Measurements from ENCODE around the gene PEX5L.

PEX5L gene

GRCh38 chr3:179935710-179936109, 101.0 kb downstream of the PEX5L start:
- TF ChIP-seq TAF1 (IDR thresholded peaks at IDR 0.05; ENCODE audit: borderline replicate concordance, insufficient read depth, low read length): no peak
- no peak for TF ChIP-seq POLR2AphosphoS5 (IDR thresholded peaks at IDR 0.05; ENCODE audit: low read depth, low read length)
- TF ChIP-seq SIN3A (IDR thresholded peaks at IDR 0.05; ENCODE audit: borderline replicate concordance, insufficient read depth, low read length): no peak
- no peak for TF ChIP-seq REST (IDR thresholded peaks at IDR 0.05; ENCODE audit: insufficient read depth in 1 of 2, low read depth in 2 of 2, low read length in 2 of 2)
- TF ChIP-seq FOXP2 (optimal IDR thresholded peaks at IDR 0.05; ENCODE audit: borderline replicate concordance, extremely low read depth, extremely low read length, insufficient read depth): no peak

GRCh38 chr3:179933914-179934313, 102.8 kb downstream of the PEX5L start:
- TF ChIP-seq POLR2AphosphoS5 (IDR thresholded peaks at IDR 0.05; ENCODE audit: low read depth, low read length): no peak

- TF ChIP-seq SIN3A (IDR thresholded peaks at IDR 0.05; ENCODE audit: borderline replicate concordance, insufficient read depth, low read length) (no peak), POLR2AphosphoS5 (IDR thresholded peaks at IDR 0.05; ENCODE audit: low read depth, low read length) (no peak), REST (IDR thresholded peaks at IDR 0.05; ENCODE audit: insufficient read depth in 1 of 2, low read depth in 2 of 2, low read length in 2 of 2) (no peak), TAF1 (IDR thresholded peaks at IDR 0.05; ENCODE audit: borderline replicate concordance, insufficient read depth, low read length) (no peak), FOXP2 (optimal IDR thresholded peaks at IDR 0.05; ENCODE audit: borderline replicate concordance, extremely low read depth, extremely low read length, insufficient read depth) (no peak)
Measured at GRCh38 chr3:179933080-179933479, 103.7 kb downstream of the PEX5L start.

GRCh38 chr3:179932674-179933073, 104.1 kb downstream of the PEX5L start:
- TF ChIP-seq REST (IDR thresholded peaks at IDR 0.05; ENCODE audit: insufficient read depth in 1 of 2, low read depth in 2 of 2, low read length in 2 of 2) (no peak), SIN3A (IDR thresholded peaks at IDR 0.05; ENCODE audit: borderline replicate concordance, insufficient read depth, low read length) (no peak), TAF1 (IDR thresholded peaks at IDR 0.05; ENCODE audit: borderline replicate concordance, insufficient read depth, low read length) (no peak), FOXP2 (optimal IDR thresholded peaks at IDR 0.05; ENCODE audit: borderline replicate concordance, extremely low read depth, extremely low read length, insufficient read depth) (no peak), POLR2AphosphoS5 (IDR thresholded peaks at IDR 0.05; ENCODE audit: low read depth, low read length) (no peak)

GRCh38 chr3:179929091-179929529, 107.6 kb downstream of the PEX5L start:
- TF ChIP-seq TAF1 (IDR thresholded peaks at IDR 0.05; ENCODE audit: borderline replicate concordance, insufficient read depth, low read length) (no peak), POLR2AphosphoS5 (IDR thresholded peaks at IDR 0.05; ENCODE audit: low read depth, low read length) (no peak)

- TF ChIP-seq FOXP2 (optimal IDR thresholded peaks at IDR 0.05; ENCODE audit: borderline replicate concordance, extremely low read depth, extremely low read length, insufficient read depth): no peak
- TF ChIP-seq SIN3A (IDR thresholded peaks at IDR 0.05; ENCODE audit: borderline replicate concordance, insufficient read depth, low read length): no peak
- no peak for TF ChIP-seq TAF1 (IDR thresholded peaks at IDR 0.05; ENCODE audit: borderline replicate concordance, insufficient read depth, low read length)
Measured at GRCh38 chr3:179927191-179927590, 109.5 kb downstream of the PEX5L start.

- no peak for TF ChIP-seq POLR2AphosphoS5 (IDR thresholded peaks at IDR 0.05; ENCODE audit: low read depth, low read length)
- no peak for TF ChIP-seq FOXP2 (optimal IDR thresholded peaks at IDR 0.05; ENCODE audit: borderline replicate concordance, extremely low read depth, extremely low read length, insufficient read depth)
- TF ChIP-seq TAF1 (IDR thresholded peaks at IDR 0.05; ENCODE audit: borderline replicate concordance, insufficient read depth, low read length): no peak
- no peak for TF ChIP-seq SIN3A (IDR thresholded peaks at IDR 0.05; ENCODE audit: borderline replicate concordance, insufficient read depth, low read length)
- no peak for TF ChIP-seq REST (IDR thresholded peaks at IDR 0.05; ENCODE audit: insufficient read depth in 1 of 2, low read depth in 2 of 2, low read length in 2 of 2)
Measured at GRCh38 chr3:179921951-179922350, 114.8 kb downstream of the PEX5L start.

Data from PFSK-1 (cell line).